Gastroesophageal sphincter (tissue), 4 donors: ENCODE data around the gene NPDC1. TPM values are rescaled to one million over a fixed set of nuclear protein-coding genes. Genes with fewer than 3 reads are reported as not detected.
"Not testable (repeated sequence)": the region's sequence is repeated elsewhere in the genome, so short reads cannot be mapped to it uniquely, and the experiment has no call there.

Experiments used
- ATAC-seq: fragments of 150-250 bp; one replicate; pipeline ENCODE4 v1.9.1; 2016; ENCODE audit warnings: mild to moderate bottlenecking, moderate library complexity
- H3K27ac ChIP-seq, 4 donors: fragments of 200-600 bp; sonication (generic) in 3 of 4; 1 replicate in 3 of 4; 2 replicates in 1 of 4; pipeline ENCODE4 v1.5.1; 2016 to 2019
- H3K27me3 ChIP-seq: fragments of 200-600 bp; sonication (generic); one replicate; pipeline ENCODE4 v1.5.1; 2019
- H3K36me3 ChIP-seq, 2 donors: fragments of 200-600 bp; sonication (generic); one replicate each; pipeline ENCODE4 v1.5.1; 2019; ENCODE audit warnings: control low read depth in 1 of 2
- H3K4me1 ChIP-seq, 3 donors: fragments of 200-600 bp; sonication (generic); 1 replicate in 2 of 3; 2 replicates in 1 of 3; pipeline ENCODE4 v1.5.1; 2016 to 2019; ENCODE audit warnings: control low read depth in 2 of 3
- H3K4me3 ChIP-seq, 2 donors: fragments of 200-600 bp; sonication (generic); one replicate each; pipeline ENCODE4 v1.5.1; 2019; ENCODE audit warnings: mild to moderate bottlenecking in 1 of 2, moderate library complexity in 1 of 2
- H3K9me3 ChIP-seq, 3 donors: fragments of 200-600 bp; sonication (generic); one replicate each; pipeline ENCODE4 v1.5.1; 2017 to 2019; ENCODE audit warnings: control low read depth in 2 of 3
- EP300 ChIP-seq: sonication (generic); formaldehyde crosslinking; IDR thresholded peaks from one replicate; pipeline ENCODE4 v1.6.1; 2017; ENCODE audit warnings: antibody characterized with exemption, mild to moderate bottlenecking
- POLR2A ChIP-seq, 2 donors: fragments of 450-650 bp; IDR thresholded peaks; one replicate each; pipeline ENCODE4 v1.6.1; 2017; ENCODE audit warnings: antibody characterized with exemption in 2 of 2, mild to moderate bottlenecking in 2 of 2, moderate library complexity in 1 of 2
- POLR2AphosphoS5 ChIP-seq: sonication (generic); formaldehyde crosslinking; IDR thresholded peaks from one replicate; pipeline ENCODE4 v1.6.1; 2017; ENCODE audit warnings: antibody characterized with exemption
- WGBS, 2 donors: methylation state at CpG; one replicate each; pipeline ENCODE4 v1.1.5; 2018; ENCODE audit warnings: low coverage in 1 of 2; 5-methylcytosine and 5-hydroxymethylcytosine counted together
- total RNA-seq, 4 donors: library from RNA; depleted of rRNA; stranded (reverse); fragments of >200 nt; gene quantifications; one replicate each; pipeline ENCODE4 v1.1.0, GENCODE V29; 2016
- TF ChIP-seq, protein P1 (sequence below), 4 experiments: fragments of 200-600 bp in 2 of 4; fragments of 450-650 bp in 2 of 4; sonication (generic) in 1 of 4; IDR thresholded peaks; one replicate each; pipeline ENCODE4 v1.5.1; 2017 to 2019; ENCODE audit warnings: antibody characterized with exemption in 4 of 4, mild to moderate bottlenecking in 2 of 4, moderate library complexity in 2 of 4

NPDC1 gene
- total RNA-seq, 4 donors from 2014 or later = 50.4 to 69.9 (median 59.5) TPM

DNA sequence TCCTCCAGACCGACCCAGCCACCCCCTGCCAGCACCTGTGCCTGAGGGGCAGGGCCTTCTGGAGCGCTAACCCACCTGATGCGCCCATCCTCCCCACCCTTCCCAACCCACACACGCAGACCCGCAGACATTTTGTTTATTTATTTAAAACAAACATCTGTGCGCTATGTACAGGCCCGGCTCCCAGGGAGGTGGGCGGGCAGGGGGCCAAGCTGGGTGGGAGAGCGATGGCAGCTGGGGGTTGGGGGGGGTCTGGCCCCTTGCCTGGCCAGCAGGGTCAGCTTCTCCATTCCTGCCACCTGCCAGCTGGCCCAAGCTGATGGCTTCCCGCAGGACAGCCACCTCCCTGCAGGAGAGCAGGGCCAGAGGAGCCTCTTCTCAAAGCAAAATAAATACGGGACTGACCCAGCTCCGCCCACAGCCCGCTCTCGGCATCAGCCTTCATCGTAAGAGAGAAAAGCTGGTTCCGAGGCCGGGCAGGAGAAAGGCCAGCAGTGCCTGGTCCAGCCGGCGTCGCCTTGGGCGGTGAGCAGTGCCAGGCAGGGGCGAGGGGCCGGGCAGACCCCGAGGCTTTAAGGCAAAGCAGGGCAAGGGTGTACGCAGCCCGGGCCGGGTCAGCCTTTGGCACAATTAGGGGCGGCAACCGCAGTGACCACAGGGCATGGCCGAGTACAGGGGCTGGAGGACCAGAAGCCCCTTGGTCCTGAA is 38.7 kb downstream of the NPDC1 start:
- 29% methylated on average over 3 of the region's 30 CpGs; no CpG with 5 or more reads in 1 of the 2 donors for whole genome bisulfite sequencing, 2 donors
- H3K27ac ChIP-seq = no peak overlapping the region
- TF ChIP-seq EP300 (no peak), POLR2AphosphoS5 (no peak), POLR2A (IDR thresholded peaks at IDR 0.05) (no peak)
- TF ChIP-seq, protein P1, sequence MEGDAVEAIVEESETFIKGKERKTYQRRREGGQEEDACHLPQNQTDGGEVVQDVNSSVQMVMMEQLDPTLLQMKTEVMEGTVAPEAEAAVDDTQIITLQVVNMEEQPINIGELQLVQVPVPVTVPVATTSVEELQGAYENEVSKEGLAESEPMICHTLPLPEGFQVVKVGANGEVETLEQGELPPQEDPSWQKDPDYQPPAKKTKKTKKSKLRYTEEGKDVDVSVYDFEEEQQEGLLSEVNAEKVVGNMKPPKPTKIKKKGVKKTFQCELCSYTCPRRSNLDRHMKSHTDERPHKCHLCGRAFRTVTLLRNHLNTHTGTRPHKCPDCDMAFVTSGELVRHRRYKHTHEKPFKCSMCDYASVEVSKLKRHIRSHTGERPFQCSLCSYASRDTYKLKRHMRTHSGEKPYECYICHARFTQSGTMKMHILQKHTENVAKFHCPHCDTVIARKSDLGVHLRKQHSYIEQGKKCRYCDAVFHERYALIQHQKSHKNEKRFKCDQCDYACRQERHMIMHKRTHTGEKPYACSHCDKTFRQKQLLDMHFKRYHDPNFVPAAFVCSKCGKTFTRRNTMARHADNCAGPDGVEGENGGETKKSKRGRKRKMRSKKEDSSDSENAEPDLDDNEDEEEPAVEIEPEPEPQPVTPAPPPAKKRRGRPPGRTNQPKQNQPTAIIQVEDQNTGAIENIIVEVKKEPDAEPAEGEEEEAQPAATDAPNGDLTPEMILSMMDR (IDR thresholded peaks at IDR 0.05) = no peak
- no peak overlapping the region for H3K4me3 ChIP-seq
- ATAC-seq = peak; percentile 32
- H3K36me3 ChIP-seq = peaks cover 0 to 49% of the 10 kb centered on the region in 2 donors
- H3K9me3 ChIP-seq = no peaks in the 10 kb centered on the region
- H3K27me3 ChIP-seq = no peaks in the 10 kb centered on the region
- H3K4me1 ChIP-seq = peaks cover 0 to 19% (median 5%) of the 10 kb centered on the region in 3 donors

DNA sequence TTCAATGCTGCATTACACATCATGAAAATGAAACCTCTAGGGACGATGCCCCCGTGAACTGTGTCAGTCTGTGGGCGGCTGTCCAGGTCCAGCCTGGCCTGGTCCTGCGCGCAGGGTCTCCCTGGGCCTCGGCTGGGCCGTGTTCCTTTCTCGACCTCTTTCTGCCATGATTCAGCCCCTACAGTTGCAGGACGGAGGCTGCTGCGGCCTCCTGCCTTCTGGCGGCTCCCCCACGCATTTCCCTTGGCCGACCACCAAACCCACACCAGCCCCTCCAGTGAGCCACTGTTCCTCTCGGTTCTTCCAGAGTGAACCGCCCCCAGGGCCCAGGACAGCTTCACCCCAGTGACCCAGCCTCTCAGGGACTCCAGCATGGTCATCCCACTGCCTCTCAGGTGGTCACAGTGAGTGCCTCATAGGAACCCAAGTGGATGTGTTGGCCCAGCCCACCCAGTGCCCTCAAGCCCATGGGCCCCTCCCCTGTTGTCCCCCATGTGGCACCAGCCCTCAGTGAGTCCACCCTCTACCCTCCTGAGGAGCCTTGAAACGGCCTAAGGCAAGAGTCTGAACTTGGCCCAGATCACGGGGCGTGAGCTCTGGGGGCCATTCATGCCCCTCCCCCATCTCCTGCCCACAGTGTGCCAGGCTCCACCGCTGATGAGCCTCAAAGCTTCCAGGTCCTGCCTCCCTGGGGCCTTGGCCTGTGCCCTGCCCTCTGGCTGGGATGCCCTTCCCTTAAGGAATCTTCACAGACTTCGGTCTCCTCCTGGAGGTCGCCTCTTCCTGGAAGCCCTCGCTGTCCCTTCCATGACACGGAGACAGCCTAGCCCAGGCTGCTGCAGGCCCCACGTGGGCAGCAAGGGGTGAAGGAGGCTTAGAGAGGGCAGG is 39.6 kb downstream of the NPDC1 start:
- no peak for TF ChIP-seq POLR2A (IDR thresholded peaks at IDR 0.05)
- TF ChIP-seq EP300 = no peak
- Histone ChIP-seq H3K9me3 (no peaks in the 10 kb centered on the region), H3K4me1 (peaks cover 0 to 19% (median 5%) of the 10 kb centered on the region in 3 donors), H3K4me3 (no peak overlapping the region), H3K27me3 (no peaks in the 10 kb centered on the region), H3K27ac (no peak overlapping the region), H3K36me3 (peaks cover 0 to 40% of the 10 kb centered on the region in 2 donors)
- 60 to 72% methylated on average over 1 to 7 of the region's 24 CpGs for WGBS, 2 donors
- no peak for ATAC-seq

DNA sequence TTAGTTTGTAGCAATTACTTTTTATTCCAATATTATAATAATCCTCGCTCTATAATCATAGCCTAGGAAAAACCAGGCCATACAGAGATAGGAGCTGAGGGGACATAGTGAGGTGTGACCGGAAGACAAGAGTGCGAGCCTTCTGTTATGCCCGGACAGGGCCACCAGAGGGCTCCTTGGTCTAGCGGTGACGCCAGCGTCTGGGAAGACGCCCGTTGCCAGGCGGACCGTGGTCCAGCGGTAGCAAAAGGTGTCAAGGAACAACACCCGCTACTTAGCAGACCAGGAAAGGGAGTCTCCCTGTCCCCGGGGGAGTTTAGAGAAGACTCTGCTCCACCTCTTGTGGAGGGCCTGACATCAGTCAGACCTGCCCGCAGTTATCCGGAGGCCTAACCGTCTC is 41.7 kb downstream of the NPDC1 start:
- not testable (repeated sequence) for ATAC-seq, H3K27me3 ChIP-seq, H3K4me3 ChIP-seq, H3K9me3 ChIP-seq, H3K27ac ChIP-seq
- peaks cover 0 to 20% of the 10 kb centered on the region in 2 donors for H3K36me3 ChIP-seq
- 35 to 80% methylated on average over 1 to 14 of the region's 17 CpGs for WGBS, 2 donors
- TF ChIP-seq, protein P1 (IDR thresholded peaks at IDR 0.05) = peak in 3 of 4 experiments; percentile 34 to 43 (median 40)
- peaks cover 0 to 19% (median 5%) of the 10 kb centered on the region in 3 donors for H3K4me1 ChIP-seq

DNA sequence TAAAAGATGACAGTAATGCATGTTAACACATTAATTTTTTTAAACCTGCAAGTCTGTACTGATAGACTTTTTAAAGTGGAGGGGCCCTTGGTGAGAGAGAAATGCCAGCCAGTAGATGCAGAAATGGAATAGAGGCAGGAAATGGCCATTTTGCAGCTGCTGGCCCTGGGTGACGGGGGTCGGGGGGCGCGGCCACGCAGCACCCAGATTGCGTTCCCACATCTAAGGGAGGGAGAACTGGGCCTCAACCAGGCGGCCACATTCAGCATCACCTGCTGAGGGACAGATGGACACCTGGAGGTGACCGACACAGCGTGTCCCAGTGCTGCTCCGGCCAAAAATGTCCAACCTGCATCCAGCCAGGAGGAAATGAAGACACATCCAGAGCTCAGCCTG is 43.3 kb downstream of the NPDC1 start:
- H3K36me3 ChIP-seq = peaks cover 0 to 3% of the 10 kb centered on the region in 2 donors
- H3K9me3 ChIP-seq = no peaks in the 10 kb centered on the region
- peaks cover 0 to 13% (median 4%) of the 10 kb centered on the region in 3 donors for H3K4me1 ChIP-seq
- H3K4me3 ChIP-seq = no peak overlapping the region
- H3K27ac ChIP-seq = no peak overlapping the region
- peaks cover 14% of the 10 kb centered on the region for H3K27me3 ChIP-seq
- no peak for ATAC-seq
- TF ChIP-seq EP300 = no peak
- TF ChIP-seq POLR2AphosphoS5 = no peak
- TF ChIP-seq, protein P1 (IDR thresholded peaks at IDR 0.05) = no peak
- no peak for TF ChIP-seq POLR2A (IDR thresholded peaks at IDR 0.05)
- WGBS, 2 donors = 74 to 95% methylated on average over 6 to 7 of the region's 10 CpGs

DNA sequence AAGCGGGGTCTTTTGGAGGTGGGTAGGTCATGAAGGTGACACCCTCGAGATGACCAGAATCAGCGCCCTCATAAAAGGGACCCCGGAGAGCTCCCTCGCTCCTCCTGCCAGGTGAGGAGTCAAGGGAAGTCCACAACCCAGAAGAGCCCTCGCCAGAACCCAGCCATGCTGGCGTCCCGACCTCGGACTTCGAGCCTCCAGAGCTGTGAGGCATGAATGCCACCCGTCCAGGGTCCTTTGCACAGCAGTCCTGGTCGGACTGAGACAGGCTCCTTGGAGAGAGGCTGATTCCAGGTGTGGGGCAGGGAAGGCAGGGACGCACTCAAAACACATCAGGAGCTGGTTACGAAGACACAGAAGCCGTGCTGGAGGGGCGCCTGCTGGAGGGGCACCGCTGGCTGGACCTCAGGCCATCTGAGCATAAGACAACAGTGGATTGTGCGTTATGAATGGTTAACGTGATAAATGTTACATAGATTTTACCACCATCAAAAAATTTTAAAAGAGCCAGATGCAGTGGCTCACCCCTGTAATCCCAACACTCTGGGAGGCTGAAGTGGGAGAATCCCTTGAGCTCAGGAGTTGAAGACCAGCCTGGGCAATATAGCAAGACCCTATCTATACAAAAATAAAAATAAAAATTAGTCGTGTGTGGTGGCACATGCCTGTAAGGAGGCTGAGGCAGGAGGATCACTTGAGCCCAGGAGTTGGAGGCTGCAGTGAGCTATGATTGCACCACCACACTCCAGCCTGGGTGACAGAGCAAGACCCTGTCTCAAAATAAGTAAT is 43.9 kb downstream of the NPDC1 start:
- Histone ChIP-seq H3K36me3 (no peaks in the 10 kb centered on the region), H3K27ac (no peak overlapping the region), H3K27me3 (peaks cover 20% of the 10 kb centered on the region), H3K4me3 (no peak overlapping the region), H3K4me1 (peaks cover 0 to 7% (median 0%) of the 10 kb centered on the region in 3 donors), H3K9me3 (no peaks in the 10 kb centered on the region)
- TF ChIP-seq, protein P1 (IDR thresholded peaks at IDR 0.05) = no peak
- TF ChIP-seq POLR2A (IDR thresholded peaks at IDR 0.05) (no peak), POLR2AphosphoS5 (no peak), EP300 (no peak)
- ATAC-seq = no peak
- 63 to 84% methylated on average over 3 to 7 of the region's 20 CpGs for WGBS, 2 donors
